DMS153 treated with DMSO at 0.1 percent for 48 hours (cell line): ENCODE results near the gene GP9.
"Not testable (repeated sequence)": the region's sequence is repeated elsewhere in the genome, so short reads cannot be mapped to it uniquely, and the experiment has no call there.

Source experiments
- DNase-seq: peaks from one replicate; lab custom pipeline; 2025; ENCODE audit not compliant: unreplicated experiment; lab: John Stamatoyannopoulos, UW

The GP9 gene

GRCh38 chr3:129069313-129070085 is 8.9 kb downstream of the GP9 start:
- not testable (repeated sequence) for DNase-seq

- DNase-seq = no peak
These were observed 9.7 kb downstream of the GP9 start for GRCh38 chr3:129070086-129070885.

GRCh38 chr3:129077222-129077621 is 16.6 kb downstream of the GP9 start:
- no peak for DNase-seq

- no peak for DNase-seq
These were observed 17.9 kb downstream of the GP9 start for GRCh38 chr3:129078510-129078909.

GRCh38 chr3:129081503-129081902 is 20.9 kb downstream of the GP9 start:
- no peak for DNase-seq

GRCh38 chr3:129082026-129082425 is 21.4 kb downstream of the GP9 start:
- DNase-seq = no peak

- no peak for DNase-seq
These were observed 23.9 kb downstream of the GP9 start for GRCh38 chr3:129084501-129084900.

- DNase-seq = no peak
These were observed 24.7 kb downstream of the GP9 start for GRCh38 chr3:129085165-129085715.

GRCh38 chr3:129085818-129086217 is 25.2 kb downstream of the GP9 start:
- no peak for DNase-seq

GRCh38 chr3:129087138-129087702 is 26.6 kb downstream of the GP9 start:
- DNase-seq = no peak

- not testable (repeated sequence) for DNase-seq
These were observed 27.3 kb downstream of the GP9 start for GRCh38 chr3:129087904-129088303.

GRCh38 chr3:129088312-129088711 is 27.7 kb downstream of the GP9 start:
- not testable (repeated sequence) for DNase-seq

- no peak for DNase-seq
These were observed 34.7 kb downstream of the GP9 start for GRCh38 chr3:129095285-129095684.

GRCh38 chr3:129100274-129100673 is 39.7 kb downstream of the GP9 start:
- DNase-seq = no peak

GRCh38 chr3:129101370-129102138 is 41.0 kb downstream of the GP9 start:
- DNase-seq = no peak

- no peak for DNase-seq
These were observed 42.7 kb downstream of the GP9 start for GRCh38 chr3:129103296-129103695.

- DNase-seq = no peak
These were observed 43.5 kb downstream of the GP9 start for GRCh38 chr3:129104051-129104450.

- no peak for DNase-seq
These were observed 44.0 kb downstream of the GP9 start for GRCh38 chr3:129104498-129105079.

GRCh38 chr3:129105862-129106261 is 45.3 kb downstream of the GP9 start:
- no peak for DNase-seq

- no peak for DNase-seq
These were observed 45.7 kb downstream of the GP9 start for GRCh38 chr3:129106320-129106719.
